Measurements from ENCODE around the gene MTG1. TPM values are rescaled to one million over a fixed set of nuclear protein-coding genes. Genes with fewer than 3 reads are reported as not detected.
A peak's percentile ranks its signal among the peaks of the same experiment; 100 is the strongest.

The MTG1 gene
- total RNA-seq, 1 donor from 2014 or later: 44.0 TPM

GRCh38 chr10:133379801-133380666 lies 13.9 kb upstream of the MTG1 start:
- DNase-seq (ENCODE audit: low read depth): no peak
- no peak for FAIRE-seq
- Histone ChIP-seq H3K4me1 (ENCODE audit: insufficient read depth, low read length) (peaks cover 7% of the 10 kb centered on the region), H3K4me3 (ENCODE audit: insufficient read depth, low read depth, low read length) (peak overlapping the region; percentile 56), H3K27ac (ENCODE audit: low read depth, low read length) (no peak overlapping the region), H4K20me1 (ENCODE audit: insufficient read depth, low read length) (no peaks in the 10 kb centered on the region), H3K79me2 (ENCODE audit: insufficient read depth, low read length) (no peaks in the 10 kb centered on the region), H3K9me3 (ENCODE audit: insufficient read depth, low read depth, low read length) (no peaks in the 10 kb centered on the region), H3K4me2 (ENCODE audit: low read length) (peak overlapping the region; percentile 86), H2AFZ (ENCODE audit: low read depth, low read length) (no peak overlapping the region), H3K9ac (ENCODE audit: low read length) (peak overlapping the region; percentile 73), H3K36me3 (ENCODE audit: insufficient read depth, low read length) (no peaks in the 10 kb centered on the region), H3K27me3 (ENCODE audit: insufficient read depth, low read length) (no peaks in the 10 kb centered on the region)
- Mint-ChIP-seq H3K27ac (ENCODE audit: unreplicated experiment) (no peak overlapping the region), H3K9me3 (ENCODE audit: unreplicated experiment) (peaks cover under 1% of the 10 kb centered on the region), H3K4me3 (ENCODE audit: unreplicated experiment) (peak overlapping the region; percentile 67), H3K27me3 (ENCODE audit: low read depth, unreplicated experiment) (peaks cover 8% of the 10 kb centered on the region), H3K4me1 (ENCODE audit: low read depth, unreplicated experiment) (no peaks in the 10 kb centered on the region), H3K36me3 (ENCODE audit: low read depth, unreplicated experiment) (peaks cover 4% of the 10 kb centered on the region)
- TF ChIP-seq EZH2 (IDR thresholded peaks at IDR 0.05; ENCODE audit: insufficient read depth, low read length): no peak
- no peak for TF ChIP-seq CTCF (IDR thresholded peaks at IDR 0.05; ENCODE audit: insufficient read depth, low read depth, low read length)

- no peak overlapping the region for H3K27ac Mint-ChIP-seq (ENCODE audit: unreplicated experiment)
- peaks cover 4% of the 10 kb centered on the region for H3K36me3 Mint-ChIP-seq (ENCODE audit: low read depth, unreplicated experiment)
- no peaks in the 10 kb centered on the region for H3K27me3 ChIP-seq (ENCODE audit: insufficient read depth, low read length)
- no peak overlapping the region for H3K27ac ChIP-seq (ENCODE audit: low read depth, low read length)
- no peak overlapping the region for H3K4me3 ChIP-seq (ENCODE audit: insufficient read depth, low read depth, low read length)
- FAIRE-seq (no peak), DNase-seq (ENCODE audit: low read depth) (no peak)
- no peak overlapping the region for H2AFZ ChIP-seq (ENCODE audit: low read depth, low read length)
- no peaks in the 10 kb centered on the region for H3K9me3 ChIP-seq (ENCODE audit: insufficient read depth, low read depth, low read length)
- H3K4me1 ChIP-seq (ENCODE audit: insufficient read depth, low read length): peaks cover 7% of the 10 kb centered on the region
- H3K9ac ChIP-seq (ENCODE audit: low read length): no peak overlapping the region
- H3K9me3 Mint-ChIP-seq (ENCODE audit: unreplicated experiment): no peaks in the 10 kb centered on the region
- no peaks in the 10 kb centered on the region for H3K4me1 Mint-ChIP-seq (ENCODE audit: low read depth, unreplicated experiment)
- H3K36me3 ChIP-seq (ENCODE audit: insufficient read depth, low read length): no peaks in the 10 kb centered on the region
- no peaks in the 10 kb centered on the region for H3K79me2 ChIP-seq (ENCODE audit: insufficient read depth, low read length)
- no peak overlapping the region for H3K4me2 ChIP-seq (ENCODE audit: low read length)
- TF ChIP-seq EZH2 (IDR thresholded peaks at IDR 0.05; ENCODE audit: insufficient read depth, low read length) (no peak), CTCF (IDR thresholded peaks at IDR 0.05; ENCODE audit: insufficient read depth, low read depth, low read length) (no peak)
- no peak overlapping the region for H3K4me3 Mint-ChIP-seq (ENCODE audit: unreplicated experiment)
- H4K20me1 ChIP-seq (ENCODE audit: insufficient read depth, low read length): no peaks in the 10 kb centered on the region
- peaks cover 2% of the 10 kb centered on the region for H3K27me3 Mint-ChIP-seq (ENCODE audit: low read depth, unreplicated experiment)
Observed at GRCh38 chr10:133381036-133381435, 12.9 kb upstream of the MTG1 start.

GRCh38 chr10:133383551-133383950 lies 10.4 kb upstream of the MTG1 start:
- H2AFZ ChIP-seq (ENCODE audit: low read depth, low read length): no peak overlapping the region
- H3K27ac ChIP-seq (ENCODE audit: low read depth, low read length): no peak overlapping the region
- H3K4me3 Mint-ChIP-seq (ENCODE audit: unreplicated experiment): no peak overlapping the region
- no peak overlapping the region for H3K27ac Mint-ChIP-seq (ENCODE audit: unreplicated experiment)
- no peaks in the 10 kb centered on the region for H3K27me3 ChIP-seq (ENCODE audit: insufficient read depth, low read length)
- no peaks in the 10 kb centered on the region for H3K36me3 ChIP-seq (ENCODE audit: insufficient read depth, low read length)
- peaks cover 8% of the 10 kb centered on the region for H3K36me3 Mint-ChIP-seq (ENCODE audit: low read depth, unreplicated experiment)
- no peaks in the 10 kb centered on the region for H3K27me3 Mint-ChIP-seq (ENCODE audit: low read depth, unreplicated experiment)
- DNase-seq (ENCODE audit: low read depth) (no peak), FAIRE-seq (no peak)
- H3K79me2 ChIP-seq (ENCODE audit: insufficient read depth, low read length): no peaks in the 10 kb centered on the region
- H3K4me1 ChIP-seq (ENCODE audit: insufficient read depth, low read length): no peaks in the 10 kb centered on the region
- H3K9me3 ChIP-seq (ENCODE audit: insufficient read depth, low read depth, low read length): no peaks in the 10 kb centered on the region
- H4K20me1 ChIP-seq (ENCODE audit: insufficient read depth, low read length): no peaks in the 10 kb centered on the region
- no peak overlapping the region for H3K4me3 ChIP-seq (ENCODE audit: insufficient read depth, low read depth, low read length)
- H3K9me3 Mint-ChIP-seq (ENCODE audit: unreplicated experiment): no peaks in the 10 kb centered on the region
- no peaks in the 10 kb centered on the region for H3K4me1 Mint-ChIP-seq (ENCODE audit: low read depth, unreplicated experiment)
- TF ChIP-seq EZH2 (IDR thresholded peaks at IDR 0.05; ENCODE audit: insufficient read depth, low read length): no peak
- no peak for TF ChIP-seq CTCF (IDR thresholded peaks at IDR 0.05; ENCODE audit: insufficient read depth, low read depth, low read length)
- no peak overlapping the region for H3K9ac ChIP-seq (ENCODE audit: low read length)
- H3K4me2 ChIP-seq (ENCODE audit: low read length): no peak overlapping the region

All from astrocyte (in vitro differentiated cells and primary cell).